Tracheal epithelial cell (primary cell): ENCODE results near the gene ZNF460. TPM values are rescaled to one million over a fixed set of nuclear protein-coding genes. Genes with fewer than 3 reads are reported as not detected.

ENCODE experiments used
- total RNA-seq: library from RNA; depleted of rRNA; stranded (reverse); fragments of >200 nt; gene quantifications from 2 replicates; pipeline ENCODE4 v1.2.1, GENCODE V29; 2014

Gene ZNF460
- 97.6 and 134 TPM in 2 replicates for total RNA-seq

DNA sequence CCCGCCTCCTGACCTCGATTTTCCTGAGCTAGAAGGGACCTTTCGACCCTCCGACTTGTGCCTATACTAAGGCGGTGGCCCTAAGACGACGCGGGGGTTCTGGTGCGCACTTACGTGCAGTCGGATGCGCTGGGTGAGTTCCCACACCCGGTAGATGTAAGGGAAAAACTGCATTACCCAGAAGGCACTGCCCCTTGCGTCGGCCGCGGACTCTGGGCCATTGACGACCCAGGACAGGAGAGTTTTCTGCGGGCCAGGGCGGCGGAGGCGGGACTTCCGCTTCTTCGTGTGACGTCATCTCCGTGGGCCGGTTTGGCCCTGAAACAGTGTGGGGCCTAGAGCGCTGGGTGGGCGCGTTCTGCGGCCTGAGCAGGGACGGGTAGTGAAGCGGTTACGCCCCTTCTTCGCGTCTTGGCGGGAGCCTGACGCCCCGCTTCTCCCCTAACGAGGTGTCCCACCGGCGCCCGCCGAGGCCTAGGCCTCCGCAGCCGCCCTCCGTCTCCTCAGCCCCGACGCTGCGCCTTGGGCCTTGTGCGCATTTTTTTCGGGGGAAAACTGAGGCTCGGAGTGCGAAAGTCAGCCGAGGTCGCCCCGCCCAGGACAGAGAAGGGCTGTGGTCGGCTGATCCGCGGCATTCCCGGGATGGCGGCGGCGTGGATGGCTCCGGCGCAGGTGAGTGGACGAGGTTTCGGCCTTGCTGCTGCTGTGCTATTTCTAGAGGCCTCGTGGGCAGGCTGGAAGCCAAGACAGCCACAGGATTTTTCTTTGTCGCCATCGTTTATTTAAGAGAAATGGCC is at the start of gene ZNF460:
Gene ZNF460, plus strand, starts transcription at position 321 of the 797 bp plus-strand sequence. Its CDS starts 322 bp downstream, at position 643.

DNA sequence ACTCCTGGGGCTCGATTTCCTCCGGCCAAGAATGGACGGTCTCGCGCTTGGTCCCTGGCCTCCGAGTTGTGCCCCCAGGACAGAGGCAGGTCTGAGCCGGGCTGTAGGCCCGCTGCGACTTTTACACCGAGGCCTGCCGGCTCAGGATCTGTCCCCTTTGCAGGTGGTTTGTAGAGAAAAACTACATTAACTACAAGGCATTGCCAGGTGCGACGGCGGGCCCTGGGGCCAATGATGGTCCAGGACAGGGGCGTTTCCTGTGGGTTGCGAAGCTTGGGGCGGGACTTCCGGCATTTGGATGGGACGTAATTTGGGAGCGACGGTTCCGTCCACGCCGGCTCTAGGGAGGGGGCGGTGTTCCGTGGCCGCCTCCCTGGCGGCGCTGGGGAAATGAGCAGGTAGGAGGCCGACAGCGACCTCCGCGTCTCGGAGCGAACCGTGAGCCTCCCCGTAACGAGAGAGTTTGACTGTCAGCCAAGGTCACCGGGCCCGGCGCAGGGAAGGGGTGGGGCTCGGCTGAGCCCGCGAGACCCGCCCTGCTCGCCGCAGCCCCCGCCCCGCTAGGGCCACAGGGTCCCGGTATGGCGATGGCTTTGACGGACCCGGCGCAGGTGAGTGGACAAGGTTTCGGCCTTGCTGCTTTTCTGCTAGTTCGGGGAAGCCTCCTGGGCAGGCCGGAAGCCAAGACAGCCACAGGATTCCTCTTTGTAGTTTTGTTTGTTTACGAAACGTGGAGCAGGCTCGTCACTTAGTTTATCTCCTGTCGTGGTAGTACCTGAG is 39.8 kb upstream of the ZNF460 start, which contains the start of gene ZNF805:
Gene ZNF805, plus strand, starts transcription at position 322 of the 780 bp plus-strand sequence. Its CDS starts 260 bp downstream, at position 582.

DNA sequence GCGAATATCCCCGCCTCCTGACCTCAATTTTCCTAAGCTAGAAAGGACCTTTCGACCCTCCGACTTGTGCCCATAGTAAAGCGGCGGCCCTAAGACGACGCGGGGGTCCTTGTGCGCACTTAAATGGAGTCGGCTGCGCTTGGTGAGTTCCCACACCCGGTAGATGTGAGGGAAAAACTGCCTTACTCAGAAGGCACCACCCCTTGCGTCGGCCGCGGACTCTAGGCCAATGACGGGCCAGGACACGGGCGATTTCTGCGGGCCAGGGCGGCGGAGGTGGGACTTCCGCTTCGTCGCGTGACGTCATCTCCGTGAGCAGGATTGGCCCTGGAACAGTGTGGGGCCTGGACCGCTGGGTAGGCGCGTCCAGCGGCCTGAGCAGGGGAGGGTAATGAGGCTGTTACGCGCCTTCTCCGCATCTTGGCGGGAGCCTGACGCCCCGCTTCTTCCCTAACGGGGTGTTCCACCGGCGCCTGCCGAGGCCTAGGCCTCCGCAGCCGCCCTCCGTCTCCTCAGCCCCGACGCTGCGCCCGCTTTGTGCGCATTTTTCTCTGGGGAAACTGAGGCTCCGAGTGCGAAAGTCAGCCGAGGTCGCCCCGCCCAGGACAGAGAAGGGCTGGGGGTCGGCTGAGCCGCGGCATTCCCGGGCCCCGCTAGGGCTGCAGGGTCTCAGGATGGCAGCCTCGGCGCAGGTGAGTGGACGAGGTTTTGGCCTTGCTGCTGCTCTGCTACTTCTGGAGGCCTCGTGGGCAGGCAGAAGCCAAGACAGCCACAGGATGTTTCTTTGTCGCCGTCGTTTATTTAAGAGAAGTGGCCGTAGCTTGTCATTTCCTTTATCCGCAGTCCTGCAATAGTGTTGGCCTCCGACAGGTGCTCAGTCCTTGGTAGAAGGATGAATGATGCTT is 40.1 kb downstream of the ZNF460 start, which contains the start of gene ZNF543:
Gene ZNF543, plus strand, starts transcription at position 293 of the 905 bp plus-strand sequence. Its CDS starts 382 bp downstream, at position 675.

Other genes with a start within 250 kb of the ZNF460 start
- not detected in 2 replicates for gene USP29, start 160.5 kb upstream of the ZNF460 start, total RNA-seq
- not detected in 2 replicates for gene ZIM3, start 135.3 kb upstream of the ZNF460 start, total RNA-seq
- gene DUXA, start 113.0 kb upstream of the ZNF460 start, total RNA-seq = not detected in 2 replicates
- 46.5 and 70.4 TPM in 2 replicates for gene ZNF264, start 89.0 kb upstream of the ZNF460 start, total RNA-seq
- 0.48 and 0.85 TPM in 2 replicates for gene AURKC, start 49.5 kb upstream of the ZNF460 start, total RNA-seq
- 26.4 and 30.8 TPM in 2 replicates for gene ZNF805, start 39.9 kb upstream of the ZNF460 start, total RNA-seq
- 10.4 and 11.3 TPM in 2 replicates for gene ZNF543, start 40.0 kb downstream of the ZNF460 start, total RNA-seq
- 8.9 and 10.9 TPM in 2 replicates for gene ZNF304, start 70.8 kb downstream of the ZNF460 start, total RNA-seq
- gene TRAPPC2B, start 83.1 kb downstream of the ZNF460 start, total RNA-seq = 13.0 and 18.3 TPM in 2 replicates
- 1.3 and 3.1 TPM in 2 replicates for gene ZNF547, start 83.1 kb downstream of the ZNF460 start, total RNA-seq
- 16.9 and 26.2 TPM in 2 replicates for gene ZNF548, start 109.4 kb downstream of the ZNF460 start, total RNA-seq
- 6.8 and 8.0 TPM in 2 replicates for gene ZNF17, start 130.7 kb downstream of the ZNF460 start, total RNA-seq
- 15.3 and 20.0 TPM in 2 replicates for gene ZNF749, start 154.8 kb downstream of the ZNF460 start, total RNA-seq
- gene VN1R1, start 176.7 kb downstream of the ZNF460 start, total RNA-seq = 0.21 and 0.24 TPM in 2 replicates
- 13.7 and 14.1 TPM in 2 replicates for gene ZNF772, start 197.1 kb downstream of the ZNF460 start, total RNA-seq
- 12.3 and 20.5 TPM in 2 replicates for gene ZNF419, start 207.3 kb downstream of the ZNF460 start, total RNA-seq
- gene ZNF773, start 219.5 kb downstream of the ZNF460 start, total RNA-seq = 16.9 and 17.7 TPM in 2 replicates
- gene ZNF549, start 246.9 kb downstream of the ZNF460 start, total RNA-seq = 4.6 and 6.8 TPM in 2 replicates